Left renal pelvis (tissue), 4 donors: ENCODE measurements around the gene LIMCH1. TPM values are rescaled to one million over a fixed set of nuclear protein-coding genes. Genes with fewer than 3 reads are reported as not detected.
"Not testable (repeated sequence)": the region's sequence is repeated elsewhere in the genome, so short reads cannot be mapped to it uniquely, and the experiment has no call there.

Experiments
- DNase-seq, 4 donors: peaks; one replicate each; pipeline ENCODE4 v3.0.0-alpha.2; 2013; ENCODE audit warnings: low read depth in 4 of 4, low spot score in 3 of 4
- polyA plus RNA-seq, 4 donors: library from polyadenylated mRNA; unstranded; fragments of 120-200 nt; gene quantifications; one replicate each; pipeline ENCODE4 v1.2.1, GENCODE V29; 2013; ENCODE audit not compliant: insufficient read length in 4 of 4

Gene LIMCH1
- polyA plus RNA-seq, 4 donors, result 42.6 to 125 (median 105) TPM

DNA sequence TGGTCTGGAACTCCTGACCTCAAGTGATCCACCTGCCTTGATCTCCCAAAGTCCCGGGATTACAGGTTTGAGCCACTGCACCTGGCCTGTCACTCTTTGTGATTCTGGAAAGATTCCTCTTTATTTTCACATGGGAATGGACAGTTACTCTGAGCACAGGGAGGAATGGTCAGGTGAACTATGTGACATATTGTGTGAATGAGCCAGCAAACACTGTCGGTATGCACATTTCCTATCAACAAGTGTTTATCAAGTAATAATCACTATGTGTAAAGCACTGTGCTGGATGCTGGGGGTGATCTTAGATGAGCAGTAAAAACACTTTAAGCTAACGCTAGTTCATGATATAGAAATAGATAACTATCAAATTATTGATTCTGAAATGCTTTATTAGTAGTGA, 97.5 kb downstream of the LIMCH1 start:
- no peak for DNase-seq

DNA sequence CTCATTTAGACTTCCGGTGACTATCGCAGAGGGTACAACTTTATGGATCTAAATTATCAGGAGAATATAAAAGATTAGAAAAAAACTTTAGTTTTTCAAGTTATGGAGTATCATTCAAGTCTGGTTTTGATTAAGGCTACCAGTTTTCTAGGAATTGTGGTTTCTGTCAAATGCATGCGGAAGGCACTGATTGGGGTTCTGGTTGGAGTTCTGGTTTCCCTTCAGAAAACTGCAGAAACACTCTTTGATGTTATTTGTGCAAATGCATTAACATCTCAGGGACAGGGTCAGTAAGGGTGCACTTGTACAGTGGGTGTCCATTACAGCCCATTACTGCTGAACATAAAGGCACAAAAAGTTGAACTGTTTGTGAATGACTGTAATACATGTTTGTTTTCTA, 100.2 kb downstream of the LIMCH1 start:
- DNase-seq, result no peak

DNA sequence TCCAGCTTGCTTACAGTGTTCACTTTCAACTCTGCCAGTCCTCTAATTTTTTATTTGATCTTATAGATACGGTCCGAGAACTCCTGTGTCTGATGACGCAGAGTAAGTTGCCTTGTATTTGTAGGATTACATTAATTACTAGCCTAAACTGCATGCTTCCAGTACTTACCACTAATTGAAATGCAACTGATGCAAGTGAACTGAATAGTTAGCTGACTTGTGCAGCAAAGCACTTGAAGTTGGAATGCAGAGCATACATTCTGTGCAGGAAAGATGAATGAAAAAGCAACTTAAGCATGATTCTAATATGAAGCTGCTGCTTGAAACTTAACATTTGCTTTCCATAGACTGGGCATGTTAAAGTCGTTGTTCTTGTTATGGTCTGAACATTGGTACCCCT, 100.9 kb downstream of the LIMCH1 start:
- DNase-seq, result no peak

DNA sequence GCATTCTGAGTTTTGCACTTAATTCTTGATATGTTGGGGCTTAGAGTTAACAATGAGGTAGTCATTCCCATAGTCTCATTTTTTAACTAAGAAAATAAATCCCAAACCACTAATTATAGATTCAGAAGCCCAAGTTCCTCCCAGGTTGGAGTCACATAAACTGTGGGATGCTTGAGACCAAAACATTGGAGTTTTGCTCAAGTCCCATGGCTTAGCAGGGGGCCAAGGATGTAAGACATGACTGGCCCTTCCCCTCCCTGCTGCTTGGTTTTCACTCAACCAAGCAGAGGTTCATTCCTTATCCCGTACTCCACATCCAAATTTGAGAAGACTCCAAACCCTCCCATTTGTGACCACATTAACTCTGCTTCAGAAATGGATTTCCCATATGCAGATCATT, 101.3 kb downstream of the LIMCH1 start:
- no peak for DNase-seq

DNA sequence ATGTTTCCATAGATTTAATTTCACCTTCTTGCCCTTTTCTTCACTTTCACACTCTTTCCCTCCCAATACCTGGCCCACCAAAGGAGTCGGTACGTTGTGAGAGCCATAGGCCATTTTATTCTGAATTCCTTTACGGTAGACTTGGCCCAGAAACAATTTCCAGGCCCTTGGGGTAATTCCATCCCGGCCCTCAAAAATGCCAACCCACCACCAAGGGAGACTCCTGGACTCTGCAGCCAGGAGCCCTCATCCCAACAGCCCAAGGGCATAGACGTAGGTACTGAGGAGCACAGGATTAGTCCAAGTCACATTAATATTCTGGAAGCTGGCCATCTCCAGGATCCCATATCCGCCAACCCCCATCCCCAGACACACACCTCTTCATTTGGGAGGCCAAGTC, 102.9 kb downstream of the LIMCH1 start:
- no peak for DNase-seq

DNA sequence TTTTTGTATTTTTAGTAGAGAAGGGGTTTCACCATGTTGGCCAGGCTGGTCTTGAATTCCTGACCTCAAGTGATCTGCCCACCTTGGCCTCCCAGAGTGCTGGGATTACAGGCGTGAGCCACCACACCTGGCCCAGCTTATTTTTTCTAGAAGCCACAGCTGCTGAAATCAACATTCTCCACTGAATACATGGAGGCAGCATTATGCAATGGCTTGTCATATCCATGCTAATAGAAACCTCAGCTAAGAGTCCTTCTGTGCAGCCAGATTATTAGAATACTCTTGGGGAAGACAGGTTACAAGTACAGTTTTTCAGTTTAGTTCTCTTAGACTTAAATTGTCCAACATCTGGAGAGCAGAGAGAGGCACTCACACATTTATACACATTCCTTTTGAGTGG, 104.8 kb downstream of the LIMCH1 start:
- not testable (repeated sequence) for DNase-seq

DNA sequence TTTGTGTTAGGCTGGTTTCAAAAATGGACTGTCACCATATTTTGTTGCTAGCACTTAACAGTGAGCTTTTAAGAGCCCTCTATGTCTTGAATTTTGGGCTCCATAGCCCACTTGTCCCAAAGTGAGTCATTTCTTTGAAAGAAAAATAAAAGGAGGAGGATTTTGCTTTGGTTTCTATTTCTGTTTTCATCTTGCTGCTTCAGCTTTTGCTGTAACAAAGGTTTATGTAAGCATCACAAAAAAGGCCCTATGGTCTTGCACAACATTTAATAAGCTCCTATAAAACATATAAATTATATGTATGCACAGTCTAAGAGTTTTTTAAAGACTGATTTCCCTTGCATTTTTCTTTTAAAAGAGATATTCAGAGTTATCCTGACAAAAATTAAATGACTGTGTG, 105.4 kb downstream of the LIMCH1 start:
- no peak for DNase-seq

DNA sequence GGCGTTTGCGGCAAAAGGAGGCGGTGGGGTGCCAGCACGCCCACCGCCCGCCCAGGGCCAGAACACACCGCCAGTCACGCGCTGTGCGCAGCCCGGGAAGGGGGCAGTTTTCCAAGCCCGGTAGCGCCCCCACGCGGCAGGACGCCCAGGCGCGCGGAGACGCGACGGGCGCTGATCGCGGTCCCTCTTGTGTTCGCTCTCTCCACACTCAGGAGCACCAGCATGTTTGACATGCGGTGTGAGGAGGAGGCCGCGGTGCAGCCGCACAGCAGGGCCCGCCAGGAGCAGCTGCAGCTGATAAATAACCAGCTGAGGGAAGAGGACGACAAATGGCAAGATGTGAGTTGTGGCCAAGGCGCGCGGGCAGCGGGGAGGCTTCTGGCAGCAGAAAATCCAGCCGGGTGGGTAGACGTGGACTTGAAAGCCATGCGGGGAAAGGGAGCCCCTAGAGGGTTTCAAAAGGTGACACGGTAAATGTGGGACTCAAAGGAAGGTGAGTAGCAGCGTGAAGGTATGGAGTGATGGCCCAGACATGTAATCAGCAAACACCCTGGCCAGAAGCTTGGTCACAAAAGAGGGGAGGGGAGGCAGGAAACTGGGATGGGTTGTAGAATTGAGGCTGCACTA, 106.4 kb downstream of the LIMCH1 start:
- DNase-seq, result peak; percentile 48 to 67 (median 64)

DNA sequence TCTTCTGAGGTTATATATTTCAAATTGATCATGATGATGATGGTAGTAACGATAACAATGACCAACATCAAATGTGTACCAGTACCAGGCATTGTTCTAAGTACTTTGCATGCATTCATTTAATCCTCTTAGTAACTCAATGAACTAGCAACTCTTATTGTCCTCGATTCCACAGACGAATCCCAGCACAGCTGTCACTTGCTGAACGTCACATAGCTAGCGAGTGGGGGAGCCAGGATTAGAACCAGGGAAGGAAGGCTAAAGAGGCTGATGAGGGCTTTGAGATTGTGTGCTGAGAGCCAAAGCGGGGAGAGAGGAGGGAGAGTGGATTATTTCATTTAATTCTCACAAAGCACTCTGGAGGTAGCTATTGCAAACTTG, 106.9 kb downstream of the LIMCH1 start:
- DNase-seq, result no peak

DNA sequence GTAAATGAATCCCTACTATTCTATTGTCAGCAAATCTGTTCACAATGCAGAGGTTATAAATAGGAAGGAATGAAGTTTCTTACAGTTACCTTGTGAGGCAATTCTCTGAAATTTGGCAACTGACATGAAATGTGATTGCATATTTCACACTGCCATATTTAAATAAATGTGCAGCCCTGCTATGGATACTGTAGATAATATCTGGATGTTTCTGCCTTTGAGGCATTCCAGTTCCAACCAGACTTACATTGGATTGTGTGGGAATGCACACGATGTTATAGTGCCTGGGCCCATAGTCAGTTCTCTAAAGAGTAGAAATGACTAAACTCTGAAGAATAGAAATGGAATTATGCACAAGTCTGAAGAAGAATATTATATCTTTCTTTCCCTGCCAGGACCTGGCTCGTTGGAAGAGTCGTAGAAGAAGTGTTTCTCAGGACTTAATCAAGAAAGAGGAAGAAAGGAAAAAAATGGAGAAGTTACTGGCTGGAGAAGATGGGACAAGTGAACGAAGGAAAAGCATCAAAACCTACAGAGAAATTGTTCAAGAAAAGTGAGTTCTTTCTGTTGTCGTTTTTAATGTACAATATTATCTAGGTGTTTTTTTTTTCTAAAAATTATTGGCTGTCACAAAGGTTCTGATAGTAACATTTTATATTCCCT, 107.9 kb downstream of the LIMCH1 start:
- no peak for DNase-seq

DNA sequence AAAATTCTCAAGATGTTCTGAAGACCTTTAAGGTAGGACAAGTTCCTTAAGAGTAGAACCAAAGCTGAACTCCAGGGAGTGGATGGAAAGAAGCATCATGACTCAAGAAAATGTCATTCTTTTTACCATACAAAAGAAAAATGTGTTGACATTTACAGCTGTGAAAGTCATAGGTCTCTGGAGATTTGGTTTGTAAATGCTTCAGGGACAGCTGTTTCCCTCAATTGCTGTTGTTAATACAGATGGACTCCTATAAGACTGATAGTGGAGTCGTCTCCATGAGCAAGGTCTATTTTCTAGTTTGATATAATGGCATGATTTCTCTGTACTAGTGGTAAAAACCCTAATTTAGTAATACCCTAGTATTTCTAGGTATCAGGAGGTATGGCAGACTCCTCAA, 108.9 kb downstream of the LIMCH1 start:
- DNase-seq, result no peak

DNA sequence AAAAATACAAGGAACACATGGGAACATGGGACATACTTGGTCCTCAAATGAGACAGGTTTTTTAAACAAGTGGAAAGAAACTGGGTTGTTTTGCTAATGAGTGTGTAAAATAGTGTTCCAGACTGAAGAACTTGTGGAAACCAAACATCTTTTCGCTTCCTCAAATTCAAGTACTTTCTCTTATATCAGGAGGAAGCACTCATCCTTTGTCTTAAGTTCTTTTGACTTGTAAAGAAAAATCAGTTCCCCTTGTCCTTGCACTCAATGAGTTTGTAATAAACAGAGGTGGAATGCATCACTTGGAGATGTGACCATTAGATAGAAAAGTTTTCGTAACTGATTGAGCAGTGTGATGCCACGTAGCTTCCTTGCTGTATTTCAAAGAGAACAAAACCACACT, 109.4 kb downstream of the LIMCH1 start:
- DNase-seq, result no peak

DNA sequence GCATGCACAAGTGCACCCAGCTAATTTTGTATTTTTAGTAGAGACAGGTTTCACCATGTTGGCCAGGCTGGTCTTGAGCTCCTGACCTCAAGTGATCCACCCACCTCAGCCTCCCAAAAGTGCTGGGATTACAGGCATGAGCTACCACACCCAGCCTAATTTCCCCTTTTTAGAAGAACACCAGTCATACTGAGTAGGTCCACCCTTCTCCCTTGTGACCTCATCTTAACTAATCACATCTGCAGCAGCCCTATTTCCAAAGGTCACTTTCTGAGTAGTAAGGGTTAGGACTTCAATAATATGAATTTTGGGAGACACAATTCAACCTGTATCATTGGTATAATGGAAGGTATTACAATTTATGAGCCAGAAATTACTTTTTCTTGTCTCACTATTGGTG, 113.2 kb downstream of the LIMCH1 start:
- not testable (repeated sequence) for DNase-seq

DNA sequence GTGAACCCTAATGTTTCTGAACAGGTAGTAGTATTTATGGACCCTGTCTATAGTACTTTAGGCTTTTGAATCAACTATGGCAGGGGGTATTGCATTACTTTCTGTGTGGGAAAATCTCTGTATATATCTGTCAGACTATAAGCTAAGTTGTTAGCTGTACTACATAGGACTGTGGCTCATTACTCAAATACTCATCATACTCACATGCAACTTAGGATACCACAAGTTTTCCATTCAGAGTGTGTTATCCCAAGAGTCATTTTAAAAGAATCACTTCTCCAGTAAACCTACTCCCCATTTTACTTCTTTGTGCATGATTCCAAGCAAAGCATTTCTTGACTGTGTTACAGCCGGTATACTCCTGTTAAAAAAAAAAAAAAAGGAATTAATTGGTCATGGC, 115.0 kb downstream of the LIMCH1 start:
- no peak for DNase-seq

DNA sequence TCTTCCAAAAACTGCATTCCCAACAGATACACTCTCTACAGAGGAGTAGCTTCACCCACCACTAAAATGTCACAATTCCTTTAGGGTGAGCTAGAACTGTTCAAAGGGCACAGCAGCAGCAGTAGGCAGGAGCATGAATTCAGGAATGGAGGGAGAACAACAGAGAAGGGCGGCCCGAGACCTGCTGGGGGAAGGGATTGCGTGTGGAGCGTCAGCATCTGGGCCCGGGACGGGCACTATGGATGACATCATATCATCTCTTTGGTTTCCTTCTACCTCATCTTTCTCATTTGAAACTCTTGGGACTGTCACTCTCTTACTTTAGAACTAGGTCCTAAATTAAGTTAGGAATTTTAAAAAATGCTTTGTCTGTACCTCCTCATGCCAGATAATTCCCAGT, 115.6 kb downstream of the LIMCH1 start:
- DNase-seq, result no peak

DNA sequence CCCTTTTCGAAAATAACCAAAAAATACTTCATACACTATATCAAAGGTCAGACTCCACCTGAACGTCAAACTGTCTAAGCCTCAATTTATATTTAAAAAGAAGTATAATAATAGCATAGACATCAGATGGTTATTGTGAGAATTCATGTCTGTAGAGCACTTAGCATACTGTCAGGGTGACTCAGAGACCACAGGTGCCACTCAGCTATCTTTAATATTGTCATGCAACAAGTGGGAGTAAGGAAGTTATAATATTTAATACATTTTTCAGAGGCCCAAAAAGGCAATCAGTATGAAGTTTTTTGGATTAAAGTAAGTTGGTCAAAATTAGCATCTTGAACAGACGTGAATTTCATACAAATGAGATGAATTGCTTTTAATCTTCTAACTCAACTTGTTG, 117.2 kb downstream of the LIMCH1 start:
- no peak for DNase-seq

DNA sequence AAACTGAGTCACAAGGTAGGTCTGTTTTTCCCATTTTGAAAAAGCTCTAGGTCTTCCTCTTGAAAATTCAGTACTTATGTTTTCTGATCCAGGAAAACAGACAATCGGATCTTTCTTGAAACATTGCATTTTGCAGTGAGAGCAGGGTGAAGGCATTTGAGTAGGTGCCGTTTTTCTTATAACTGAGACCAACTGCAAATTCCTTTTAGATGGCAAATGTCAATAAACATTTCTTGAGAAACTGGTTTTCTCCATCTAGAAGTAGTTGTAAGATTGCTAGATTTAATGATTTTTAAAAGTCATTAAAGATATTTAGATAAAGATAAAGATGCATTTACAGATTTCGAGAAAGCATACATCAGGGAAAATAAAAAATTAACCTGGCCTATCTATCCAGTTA, 118.1 kb downstream of the LIMCH1 start:
- DNase-seq, result no peak

DNA sequence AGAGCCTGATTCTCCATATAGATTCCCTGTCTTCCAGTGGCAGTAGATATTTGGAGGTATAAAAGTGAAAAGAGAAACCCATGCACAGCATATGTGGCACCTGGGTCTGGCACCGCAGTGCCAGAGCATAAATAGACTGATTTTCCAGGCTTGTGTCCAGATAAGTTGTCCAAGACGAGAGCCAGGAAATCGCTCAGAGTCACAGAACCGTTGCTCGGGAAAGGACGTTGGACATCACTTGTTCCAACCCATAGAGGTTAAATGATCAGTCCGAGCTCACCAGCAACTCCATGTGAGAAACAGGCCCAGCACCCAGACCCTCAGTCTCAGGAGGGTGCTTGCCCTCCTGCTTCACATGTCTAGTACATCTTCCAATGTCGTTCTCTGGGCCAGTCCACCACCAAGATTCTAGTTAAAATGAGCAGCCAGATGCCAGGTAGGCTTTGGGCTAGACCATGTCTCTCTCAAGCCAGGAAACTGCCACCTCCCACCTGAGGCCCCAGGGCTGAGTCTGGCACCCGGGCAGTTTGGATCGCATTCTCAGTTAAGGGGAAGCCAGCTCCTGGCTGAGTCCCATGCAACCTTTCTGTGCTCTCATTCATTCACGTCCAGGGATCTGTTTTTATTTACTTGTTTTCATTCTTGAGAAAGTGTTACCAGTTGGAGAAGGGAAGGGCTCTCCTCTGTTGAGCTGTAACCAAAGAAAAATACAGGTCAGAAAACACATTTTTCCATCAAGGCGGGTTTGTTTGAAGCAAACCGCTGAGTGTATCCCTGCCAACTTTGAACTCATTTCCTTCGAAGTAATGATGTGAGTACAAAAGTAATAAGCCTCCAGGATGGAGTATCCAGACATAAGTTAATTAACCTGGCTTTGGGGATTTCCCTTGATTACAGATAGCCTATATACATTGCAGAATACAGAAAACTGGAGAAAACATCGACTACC, 118.9 kb downstream of the LIMCH1 start:
- DNase-seq, result no peak

DNA sequence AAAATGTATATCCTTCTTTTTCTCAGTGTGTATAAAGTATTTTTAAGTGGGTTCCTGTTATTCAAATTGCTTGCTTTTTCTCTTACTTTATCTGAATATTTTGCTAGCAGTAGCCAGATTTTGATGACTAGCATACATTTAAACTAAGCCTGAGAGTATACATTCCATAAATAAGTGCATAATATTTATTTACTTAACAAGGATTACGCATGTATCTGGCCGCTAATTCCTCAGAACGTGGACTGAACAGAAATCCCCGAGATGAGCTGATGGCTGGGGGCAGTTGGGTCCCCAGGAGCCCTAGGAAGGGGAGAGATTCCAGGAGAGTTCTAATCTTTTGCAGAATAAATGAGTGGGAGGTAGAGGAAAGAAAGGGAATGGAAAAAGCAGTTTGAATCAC, 119.6 kb downstream of the LIMCH1 start:
- DNase-seq, result no peak

DNA sequence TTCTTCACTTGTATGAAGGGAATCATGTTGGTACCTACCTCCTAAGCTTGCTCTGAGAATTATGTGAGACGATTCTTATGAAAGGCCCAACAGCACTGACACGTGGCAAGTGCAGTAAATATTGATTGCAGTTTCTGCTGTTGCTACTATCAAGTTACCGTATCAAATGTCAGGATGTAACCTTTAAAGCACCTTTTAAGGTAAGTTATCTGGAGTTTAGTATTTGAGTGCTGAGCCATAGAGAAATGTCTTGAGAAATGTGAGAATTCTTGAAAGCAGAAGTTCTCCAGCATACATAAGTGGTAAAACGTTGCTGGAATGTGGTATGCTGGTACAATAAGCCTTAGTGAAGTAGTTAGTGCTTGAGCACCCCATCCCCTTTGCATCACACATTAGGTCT, 120.2 kb downstream of the LIMCH1 start:
- no peak for DNase-seq

DNA sequence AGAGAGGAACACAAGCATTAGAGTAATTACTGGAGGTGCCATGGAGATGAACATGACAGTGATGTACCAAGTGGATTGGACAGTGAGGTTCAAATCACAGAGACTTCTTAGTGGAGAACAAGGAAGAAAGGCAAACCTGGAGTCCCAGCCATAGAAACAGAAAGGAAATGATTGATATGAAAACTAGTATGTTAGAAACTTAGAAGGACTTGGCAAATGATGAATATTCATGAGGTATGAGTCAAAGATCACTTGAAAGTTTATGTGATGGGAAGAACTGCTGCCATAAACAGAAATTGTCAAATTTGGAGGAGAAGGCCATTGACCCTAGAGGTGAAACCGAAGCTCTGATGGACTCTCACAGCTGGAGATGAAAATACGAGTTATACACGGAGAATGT, 122.4 kb downstream of the LIMCH1 start:
- no peak for DNase-seq
